Measurements from ENCODE around the gene PPARG.

DNA sequence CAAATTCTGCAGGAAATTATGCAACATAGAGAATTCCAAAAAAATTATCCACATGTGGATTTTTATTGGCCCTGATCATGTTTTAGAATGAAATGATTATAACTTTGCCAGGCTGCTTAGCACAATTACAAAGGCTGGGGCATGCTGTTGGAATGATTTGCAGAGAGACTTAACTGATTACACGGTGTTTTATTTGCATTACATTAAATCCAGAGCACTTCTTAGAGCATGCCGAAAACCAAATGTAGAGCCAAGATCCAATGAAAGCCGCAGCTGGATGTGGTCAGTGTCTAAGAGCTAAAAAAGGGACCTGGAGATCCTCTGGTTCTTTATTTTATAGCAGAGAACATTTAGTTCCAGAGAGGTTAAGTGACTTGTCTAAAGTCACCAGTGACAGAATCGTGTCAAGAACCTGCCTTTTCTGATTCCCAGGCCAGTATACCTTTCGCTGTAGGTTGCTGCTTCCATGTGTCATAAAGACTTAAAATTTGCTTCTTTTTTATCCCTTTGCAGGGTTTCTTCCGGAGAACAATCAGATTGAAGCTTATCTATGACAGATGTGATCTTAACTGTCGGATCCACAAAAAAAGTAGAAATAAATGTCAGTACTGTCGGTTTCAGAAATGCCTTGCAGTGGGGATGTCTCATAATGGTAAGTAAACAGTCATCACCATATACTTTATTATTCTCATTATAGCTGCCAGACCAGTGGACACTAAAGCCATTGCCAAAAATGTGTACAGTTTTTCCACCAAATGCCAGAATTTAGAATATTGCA, 103.4 kb downstream of the PPARG start:
- no peak for TF ChIP-seq YY1 (IDR thresholded peaks at IDR 0.05; ENCODE audit: insufficient read depth, insufficient read length)
- TF ChIP-seq ZNF274 (IDR thresholded peaks at IDR 0.05; ENCODE audit: low read depth, low read length), result no peak
